H9 (cell line): ENCODE results near the gene EPOP. TPM values are rescaled to one million over a fixed set of nuclear protein-coding genes. Genes with fewer than 3 reads are reported as not detected.

Experiments used
- DNase-seq: peaks from one replicate; pipeline ENCODE4 v3.0.0-alpha.2; 2017
- H2AFZ ChIP-seq: one replicate; pipeline ENCODE4 v1.6.1; 2013; ENCODE audit warnings: mild to moderate bottlenecking, low read length, control low read depth, moderate library complexity
- H2AK5ac ChIP-seq: 2 replicates; pipeline ENCODE4 v1.6.1; 2013; ENCODE audit warnings: low read length, control low read depth, mixed read lengths; ENCODE audit not compliant: insufficient read length
- H2BK120ac ChIP-seq: one replicate; pipeline ENCODE4 v1.6.1; 2013; ENCODE audit warnings: low read depth, mild to moderate bottlenecking, low read length, control low read depth, inconsistent platforms; ENCODE audit not compliant: poor library complexity, severe bottlenecking
- H2BK12ac ChIP-seq: 2 replicates; pipeline ENCODE4 v1.6.1; 2013; ENCODE audit warnings: low read length, control low read depth, mixed read lengths, low read depth; ENCODE audit not compliant: insufficient read length
- H2BK15ac ChIP-seq: 2 replicates; pipeline ENCODE4 v1.6.1; 2013; ENCODE audit warnings: low read depth, low read length, control low read depth
- H2BK20ac ChIP-seq: one replicate; pipeline ENCODE4 v1.6.1; 2013; ENCODE audit warnings: low read depth, mild to moderate bottlenecking, low read length, control low read depth, inconsistent platforms; ENCODE audit not compliant: poor library complexity, severe bottlenecking
- H2BK5ac ChIP-seq: 2 replicates; pipeline ENCODE4 v1.6.1; 2013; ENCODE audit warnings: low read length, control low read depth, mixed read lengths; ENCODE audit not compliant: insufficient read length
- H3K14ac ChIP-seq: 2 replicates; pipeline ENCODE4 v1.6.1; 2013; ENCODE audit warnings: low read length, control low read depth; ENCODE audit not compliant: insufficient read depth
- H3K18ac ChIP-seq: 2 replicates; pipeline ENCODE4 v1.6.1; 2013; ENCODE audit warnings: low read depth, mild to moderate bottlenecking, mixed read lengths, low read length, control low read depth; ENCODE audit not compliant: insufficient read length
- H3K23ac ChIP-seq: 2 replicates; pipeline ENCODE4 v1.6.1; 2013; ENCODE audit warnings: low read length, control low read depth, mixed read lengths, low read depth; ENCODE audit not compliant: insufficient read length
- H3K23me2 ChIP-seq: 2 replicates; pipeline ENCODE4 v1.6.1; 2013; ENCODE audit warnings: low read depth, mild to moderate bottlenecking, mixed read lengths, low read length, control low read depth; ENCODE audit not compliant: insufficient read length, poor library complexity, severe bottlenecking
- H3K27ac ChIP-seq: 2 replicates; pipeline ENCODE4 v1.5.1; 2013; ENCODE audit warnings: low read length, control low read depth, mixed read lengths, low read depth; ENCODE audit not compliant: insufficient read length
- H3K27me3 ChIP-seq: 2 replicates; pipeline ENCODE4 v1.6.1; 2013; ENCODE audit warnings: low read length, control low read depth, inconsistent platforms; ENCODE audit not compliant: insufficient read depth
- H3K4ac ChIP-seq: 2 replicates; pipeline ENCODE4 v1.6.1; 2013; ENCODE audit warnings: low read depth, mild to moderate bottlenecking, control low read depth, inconsistent platforms, low read length, moderate library complexity
- H3K4me1 ChIP-seq: 2 replicates; pipeline ENCODE4 v1.6.1; 2013; ENCODE audit warnings: low read length, control low read depth, inconsistent platforms; ENCODE audit not compliant: insufficient read depth
- H3K4me2 ChIP-seq: 2 replicates; pipeline ENCODE4 v1.6.1; 2013; ENCODE audit warnings: low read length, control low read depth, mixed read lengths; ENCODE audit not compliant: insufficient read length, insufficient read depth
- H3K56ac ChIP-seq: 2 replicates; pipeline ENCODE4 v1.6.1; 2013; ENCODE audit warnings: low read depth, mild to moderate bottlenecking, mixed read lengths, low read length, control low read depth; ENCODE audit not compliant: insufficient read length
- H3K79me1 ChIP-seq: 2 replicates; pipeline ENCODE4 v1.6.1; 2013; ENCODE audit warnings: low read depth, mild to moderate bottlenecking, moderate library complexity, low read length, control low read depth, inconsistent platforms; ENCODE audit not compliant: insufficient read depth, poor library complexity, severe bottlenecking
- H3K79me2 ChIP-seq: 2 replicates; pipeline ENCODE4 v1.6.1; 2013; ENCODE audit warnings: low read length, control low read depth, inconsistent platforms; ENCODE audit not compliant: insufficient read depth
- H3K9ac ChIP-seq: 2 replicates; pipeline ENCODE4 v1.6.1; 2013; ENCODE audit warnings: low read length, control low read depth, mixed read lengths; ENCODE audit not compliant: insufficient read length; ENCODE audit errors: extremely low read depth
- H3K9me3 ChIP-seq: one replicate; pipeline ENCODE4 v1.6.1; 2013; ENCODE audit warnings: low read depth, low read length, inconsistent platforms; ENCODE audit not compliant: control insufficient read depth
- H3T11ph ChIP-seq: one replicate; pipeline ENCODE4 v1.6.1; 2013; ENCODE audit warnings: mild to moderate bottlenecking, low read length, control low read depth, inconsistent platforms
- H4K20me1 ChIP-seq: one replicate; pipeline ENCODE4 v1.6.1; 2013; ENCODE audit not compliant: control insufficient read depth, insufficient read length, insufficient read depth
- H4K5ac ChIP-seq: 2 replicates; pipeline ENCODE4 v1.6.1; 2013; ENCODE audit warnings: low read depth, mild to moderate bottlenecking, mixed read lengths, low read length, control low read depth; ENCODE audit not compliant: insufficient read length
- H4K8ac ChIP-seq: replicated peaks from 2 replicates; pipeline ENCODE4 v1.6.1; 2013; ENCODE audit warnings: low read length, control low read depth, mixed read lengths, low read depth; ENCODE audit not compliant: insufficient read length
- H4K91ac ChIP-seq: 2 replicates; pipeline ENCODE4 v1.6.1; 2013; ENCODE audit warnings: low read depth, mild to moderate bottlenecking, moderate library complexity, mixed read lengths, low read length, control low read depth; ENCODE audit not compliant: insufficient read length
- H3K27ac Mint-ChIP-seq, 3 experiments: 2 replicates in 2 of 3; 3 replicates in 1 of 3; pipeline ENCODE4 v1.8.0; 2020 to 2021; ENCODE audit warnings: mixed read lengths in 3 of 3, mild to moderate bottlenecking in 1 of 3, moderate library complexity in 1 of 3
- H3K27me3 Mint-ChIP-seq: 2 replicates; pipeline ENCODE4 v1.8.0; 2021; ENCODE audit warnings: low read depth, mild to moderate bottlenecking, moderate library complexity, mixed read lengths
- H3K36me3 Mint-ChIP-seq, 3 experiments: 2 replicates in 2 of 3; 3 replicates in 1 of 3; pipeline ENCODE4 v1.8.0; 2020 to 2021; ENCODE audit warnings: low read depth in 3 of 3, mixed read lengths in 3 of 3; ENCODE audit not compliant: insufficient read depth in 1 of 3
- H3K4me1 Mint-ChIP-seq, 2 experiments: 2 replicates each; pipeline ENCODE4 v1.8.0; 2020; ENCODE audit warnings: mixed read lengths in 2 of 2
- H3K4me3 Mint-ChIP-seq, 2 experiments: 2 replicates in 1 of 2; 3 replicates in 1 of 2; pipeline ENCODE4 v1.8.0; 2020 to 2021; ENCODE audit warnings: mild to moderate bottlenecking in 2 of 2, mixed read lengths in 2 of 2, moderate library complexity in 1 of 2
- H3K9me3 Mint-ChIP-seq, 2 experiments: 2 replicates in 1 of 2; 3 replicates in 1 of 2; pipeline ENCODE4 v1.8.0; 2020; ENCODE audit warnings: mild to moderate bottlenecking in 2 of 2, mixed read lengths in 2 of 2, moderate library complexity in 1 of 2
- CTCF ChIP-seq: fragments of 200-600 bp; sonication (generic); conservative IDR thresholded peaks from 3 replicates; pipeline ENCODE4 v1.8.0; 2021; ENCODE audit warnings: antibody characterized with exemption, mild to moderate bottlenecking
- WGBS: extraction: QIAGEN DNeasy Blood & Tissue Kit; methylation state at CpG from one replicate; pipeline ENCODE4 v1.1.7; 2013; ENCODE audit warnings: missing lambda C conversion rate, low lambda C conversion rate, mixed read lengths; ENCODE audit not compliant: insufficient read length; ENCODE audit errors: extremely low coverage; 5-methylcytosine and 5-hydroxymethylcytosine counted together
- total RNA-seq: library from RNA; stranded (reverse); gene quantifications from 2 replicates; pipeline ENCODE4 v1.2.1, GENCODE V29; 2021

Gene EPOP
- total RNA-seq, 1 experiment from 2014 or later: 5.9 TPM

DNA sequence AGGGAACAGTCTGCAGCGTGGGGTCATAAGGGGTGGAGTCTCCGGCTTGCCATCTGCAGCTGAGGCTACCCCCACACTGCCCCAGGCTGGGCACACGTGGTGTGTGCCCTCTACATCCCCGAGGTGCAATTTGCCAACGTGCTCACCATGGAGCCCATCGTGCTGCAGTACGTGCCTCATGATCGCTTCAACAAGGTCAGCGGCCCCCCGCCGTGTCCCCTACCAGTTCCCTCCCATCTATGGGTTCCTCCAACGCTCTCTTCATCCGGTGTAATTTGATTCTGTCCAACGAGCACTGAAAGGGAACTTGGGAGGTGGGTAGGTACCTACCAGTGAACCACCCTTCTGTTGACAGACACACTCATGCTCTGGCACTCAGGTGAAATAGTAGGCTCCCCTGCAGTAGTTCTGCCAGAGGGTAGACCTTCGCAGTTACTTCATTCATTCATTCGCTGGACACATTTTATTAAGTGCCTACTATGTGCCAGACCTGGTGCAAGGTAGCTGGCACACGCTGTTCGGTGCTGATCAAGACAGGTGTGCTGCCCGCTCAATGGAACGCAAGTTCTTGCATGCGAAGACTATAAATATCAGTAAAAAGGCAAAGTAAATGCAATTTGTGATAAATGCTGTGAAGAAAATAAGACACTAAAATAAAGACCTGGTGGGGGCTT lies 33.1 kb upstream of the EPOP start:
- Mint-ChIP-seq H3K27me3 (peaks cover 81% of the 10 kb centered on the region), H3K9me3 (no peaks in the 10 kb centered on the region; a peak in 2 of 5 replicates), H3K27ac (no peak overlapping the region), H3K36me3 (peaks cover 0 to 5% (median 2%) of the 10 kb centered on the region in 3 experiments; a peak in 5 of 7 replicates), H3K4me3 (peak overlapping the region; percentile 77 to 90; a peak in 2 of 5 replicates), H3K4me1 (peaks cover 42 to 71% of the 10 kb centered on the region in 2 experiments)
- Histone ChIP-seq H3K27me3 (peaks cover 35% of the 10 kb centered on the region), H3K18ac (no peak overlapping the region), H3K23me2 (peaks cover 20% of the 10 kb centered on the region), H4K20me1 (no peaks in the 10 kb centered on the region), H2AFZ (no peak overlapping the region), H3K23ac (no peak overlapping the region), H3K27ac (no peak overlapping the region), H4K8ac (no peak overlapping the region), H4K5ac (no peak overlapping the region), H2BK120ac (no peak overlapping the region), H2AK5ac (no peak overlapping the region), H2BK15ac (no peak overlapping the region), H3T11ph (no peak overlapping the region), H2BK12ac (no peak overlapping the region), H3K14ac (no peak overlapping the region), H3K4me2 (no peak overlapping the region), H3K9ac (no peak overlapping the region), H3K4ac (no peak overlapping the region), H3K4me1 (peaks cover 5% of the 10 kb centered on the region; the same call in 1 of the 2 replicates), H4K91ac (no peak overlapping the region), H2BK5ac (no peak overlapping the region), H3K9me3 (no peaks in the 10 kb centered on the region), H2BK20ac (no peak overlapping the region), H3K79me1 (no peaks in the 10 kb centered on the region), H3K79me2 (no peaks in the 10 kb centered on the region), H3K56ac (no peak overlapping the region)
- DNase-seq: no peak
- WGBS: no CpG with 5 or more reads among the region's 21 CpGs
- TF ChIP-seq CTCF: no peak
